ENCODE data around the gene RRAS. TPM values are rescaled to one million over a fixed set of nuclear protein-coding genes. Genes with fewer than 3 reads are reported as not detected.

Gene RRAS
- total and polyA plus RNA-seq, 8 donors: 21.4 to 131 (median 30.7) TPM

- intact Hi-C loops (cut with DNase I): no loop called here
- Histone ChIP-seq H3K4me1 (peaks cover 6 to 27% of the 10 kb centered on the region in 2 donors), H3K27ac (no peak overlapping the region), H3K27me3 (no peaks in the 10 kb centered on the region), H3K36me3 (peaks cover 0 to 10% of the 10 kb centered on the region in 2 donors), H3K9me3 (no peaks in the 10 kb centered on the region), H3K4me3 (no peak overlapping the region)
- no peak for ATAC-seq
- no peak for DNase-seq
- no peak for TF ChIP-seq CTCF (IDR thresholded peaks at IDR 0.05)
Measured at GRCh38 chr19:49669516-49669915, 29.6 kb upstream of the RRAS start.

GRCh38 chr19:49667473-49667872, 27.5 kb upstream of the RRAS start:
- Histone ChIP-seq H3K36me3 (peaks cover 0 to 19% of the 10 kb centered on the region in 2 donors), H3K9me3 (no peaks in the 10 kb centered on the region), H3K4me3 (no peak overlapping the region), H3K27me3 (no peaks in the 10 kb centered on the region), H3K27ac (no peak overlapping the region), H3K4me1 (peaks cover 10 to 40% of the 10 kb centered on the region in 2 donors)
- ATAC-seq: no peak
- no peak for DNase-seq
- no peak for TF ChIP-seq CTCF (IDR thresholded peaks at IDR 0.05)
- intact Hi-C loops (cut with DNase I): no loop called here

GRCh38 chr19:49666120-49666444, 26.1 kb upstream of the RRAS start:
- Histone ChIP-seq H3K4me1 (peaks cover 10 to 32% of the 10 kb centered on the region in 2 donors), H3K4me3 (peak overlapping the region; percentile 68 to 93), H3K27me3 (no peaks in the 10 kb centered on the region), H3K9me3 (no peaks in the 10 kb centered on the region), H3K36me3 (peaks cover 0 to 33% of the 10 kb centered on the region in 2 donors), H3K27ac (peak overlapping the region; percentile 86 to 92)
- TF ChIP-seq CTCF (IDR thresholded peaks at IDR 0.05): no peak
- intact Hi-C loops (cut with DNase I): no loop called here
- DNase-seq (no peak), ATAC-seq (no peak)

- H3K4me1 ChIP-seq: peaks cover 10 to 32% of the 10 kb centered on the region in 2 donors
- H3K27ac ChIP-seq: peak within 1 kb of the TSS; percentile 86 to 92
- intact Hi-C loops (cut with DNase I): no loop called here
- peaks cover 0 to 33% of the 10 kb centered on the region in 2 donors for H3K36me3 ChIP-seq
- ATAC-seq (peak; percentile 91), DNase-seq (peak; percentile 96 to 99 (median 98))
- no peak for TF ChIP-seq CTCF (IDR thresholded peaks at IDR 0.05)
- H3K27me3 ChIP-seq: no peaks in the 10 kb centered on the region
- peak within 1 kb of the TSS; percentile 68 to 93 for H3K4me3 ChIP-seq
- H3K9me3 ChIP-seq: no peaks in the 10 kb centered on the region
Measured at GRCh38 chr19:49665351-49666119, 25.6 kb upstream of the RRAS start, which contains the start of the genes BCL2L12 and IRF3. BCL2L12 (plus strand) TSS chr19:49665933; CDS start chr19:49666693, 760 bp downstream. IRF3 (minus strand) TSS chr19:49665857; CDS start chr19:49664838, 1,019 bp downstream.

- peaks cover 0 to 34% of the 10 kb centered on the region in 2 donors for H3K36me3 ChIP-seq
- H3K27me3 ChIP-seq: no peaks in the 10 kb centered on the region
- H3K4me1 ChIP-seq: peaks cover 10 to 32% of the 10 kb centered on the region in 2 donors
- no peaks in the 10 kb centered on the region for H3K9me3 ChIP-seq
- intact Hi-C loops (cut with DNase I): no loop called here
- peak; percentile 2 for ATAC-seq
- peak overlapping the region; percentile 86 to 92 for H3K27ac ChIP-seq
- peak overlapping the region; percentile 68 to 93 for H3K4me3 ChIP-seq
- TF ChIP-seq CTCF (IDR thresholded peaks at IDR 0.05): no peak
- DNase-seq: no peak
Measured at GRCh38 chr19:49665036-49665350, 25.1 kb upstream of the RRAS start.

Measured in left lung (tissue), 10 donors.